Neuronal stem cell (in vitro differentiated cells): ENCODE data around the gene EIF4G3.

ENCODE experiments used
- DNase-seq: peaks from one replicate; pipeline ENCODE4 v3.0.0-alpha.2; 2013; ENCODE audit warnings: low spot score
- H2AFZ ChIP-seq: one replicate; pipeline ENCODE4 v1.6.1; 2013; ENCODE audit warnings: mild to moderate bottlenecking, low read length, inconsistent platforms
- H2AK5ac ChIP-seq: 2 replicates; pipeline ENCODE4 v1.6.1; 2013; ENCODE audit warnings: low read depth, mild to moderate bottlenecking, inconsistent platforms, low read length, moderate library complexity, mixed read lengths
- H2BK120ac ChIP-seq: 2 replicates; pipeline ENCODE4 v1.6.1; 2013; ENCODE audit warnings: low read depth, mild to moderate bottlenecking, inconsistent platforms, low read length, moderate library complexity, mixed read lengths
- H2BK12ac ChIP-seq: one replicate; pipeline ENCODE4 v1.6.1; 2013; ENCODE audit warnings: low read length, inconsistent platforms
- H2BK15ac ChIP-seq: 2 replicates; pipeline ENCODE4 v1.6.1; 2013; ENCODE audit warnings: mild to moderate bottlenecking, low read length, inconsistent platforms, mixed read lengths
- H2BK5ac ChIP-seq: one replicate; pipeline ENCODE4 v1.6.1; 2013; ENCODE audit warnings: inconsistent platforms, mild to moderate bottlenecking, low read length, moderate library complexity
- H3K14ac ChIP-seq: one replicate; pipeline ENCODE4 v1.6.1; 2013; ENCODE audit warnings: low read length, inconsistent platforms
- H3K18ac ChIP-seq: 2 replicates; pipeline ENCODE4 v1.6.1; 2013; ENCODE audit warnings: low read length, inconsistent platforms
- H3K23ac ChIP-seq: 2 replicates; pipeline ENCODE4 v1.6.1; 2013; ENCODE audit warnings: low read depth, mild to moderate bottlenecking, mixed read lengths, low read length, inconsistent platforms; ENCODE audit not compliant: poor library complexity
- H3K27ac ChIP-seq: replicated peaks from 3 replicates; pipeline ENCODE4 v1.5.1; 2013; ENCODE audit warnings: low read length, inconsistent platforms
- H3K27me3 ChIP-seq, 3 experiments: 2 replicates each; pipeline ENCODE4 v1.6.1; 2013; ENCODE audit warnings: low read length in 3 of 3, mild to moderate bottlenecking in 2 of 3, inconsistent platforms in 1 of 3, low read depth in 1 of 3, mixed read lengths in 1 of 3, moderate library complexity in 1 of 3; ENCODE audit not compliant: control insufficient read depth in 3 of 3, insufficient read depth in 3 of 3
- H3K36me3 ChIP-seq, 2 donors: replicated peaks in 1 of 2; 2 replicates each; pipeline ENCODE4 v1.6.1; 2013; ENCODE audit warnings: low read length in 2 of 2; ENCODE audit not compliant: control insufficient read depth in 2 of 2, insufficient read depth in 2 of 2
- H3K4ac ChIP-seq: 2 replicates; pipeline ENCODE4 v1.6.1; 2013; ENCODE audit warnings: inconsistent platforms, mild to moderate bottlenecking, low read length, moderate library complexity
- H3K4me1 ChIP-seq, 2 donors: 1 replicate in 1 of 2; 2 replicates in 1 of 2; pipeline ENCODE4 v1.6.1; 2013; ENCODE audit warnings: low read length in 2 of 2, low read depth in 1 of 2; ENCODE audit not compliant: control insufficient read depth in 2 of 2, insufficient read depth in 1 of 2
- H3K4me2 ChIP-seq: one replicate; pipeline ENCODE4 v1.6.1; 2013; ENCODE audit warnings: mild to moderate bottlenecking, low read length, inconsistent platforms; ENCODE audit not compliant: insufficient read depth, poor library complexity, severe bottlenecking
- H3K4me3 ChIP-seq, 2 donors: 2 replicates each; pipeline ENCODE4 v1.5.1; 2013; ENCODE audit warnings: low read length in 2 of 2, mild to moderate bottlenecking in 2 of 2, inconsistent platforms in 1 of 2, moderate library complexity in 1 of 2
- H3K79me1 ChIP-seq: one replicate; pipeline ENCODE4 v1.6.1; 2013; ENCODE audit warnings: low read depth, mild to moderate bottlenecking, inconsistent platforms, low read length, moderate library complexity
- H3K9ac ChIP-seq: one replicate; pipeline ENCODE4 v1.6.1; 2013; ENCODE audit warnings: mild to moderate bottlenecking, low read depth, low read length, inconsistent platforms; ENCODE audit not compliant: poor library complexity
- H3K9me3 ChIP-seq, 2 donors: replicated peaks in 1 of 2; 2 replicates each; pipeline versions ENCODE3 to v1.6.1; 2013; ENCODE audit warnings: low read length in 2 of 2, mild to moderate bottlenecking in 2 of 2, inconsistent platforms in 1 of 2, low read depth in 1 of 2, mixed read lengths in 1 of 2, moderate library complexity in 1 of 2; ENCODE audit not compliant: control insufficient read depth in 2 of 2, insufficient read depth in 1 of 2
- H4K8ac ChIP-seq: one replicate; pipeline ENCODE4 v1.6.1; 2013; ENCODE audit warnings: low read depth, mild to moderate bottlenecking, inconsistent platforms, low read length, moderate library complexity
- H4K91ac ChIP-seq: one replicate; pipeline ENCODE4 v1.6.1; 2013; ENCODE audit warnings: low read length, low read depth, mild to moderate bottlenecking, inconsistent platforms; ENCODE audit not compliant: poor library complexity
- WGBS, 2 donors: extraction: QIAGEN DNeasy Blood & Tissue Kit; methylation state at CpG; one replicate each; pipeline ENCODE4 v1.1.7; 2013; ENCODE audit warnings: missing lambda C conversion rate in 2 of 2, mixed read lengths in 1 of 2; ENCODE audit not compliant: insufficient read length in 2 of 2, insufficient replicate concordance in 1 of 2; ENCODE audit errors: extremely low coverage in 2 of 2; 5-methylcytosine and 5-hydroxymethylcytosine counted together

The EIF4G3 gene

GRCh38 chr1:20981915-20982314 lies 194.8 kb downstream of the EIF4G3 start:
- no peak overlapping the region for H3K18ac ChIP-seq
- no peak overlapping the region for H3K4ac ChIP-seq
- H4K8ac ChIP-seq = no peak overlapping the region
- H3K9me3 ChIP-seq = no peaks in the 10 kb centered on the region
- no peak overlapping the region for H2BK15ac ChIP-seq
- H2AK5ac ChIP-seq = no peak overlapping the region
- H3K9ac ChIP-seq = no peak overlapping the region
- no peak overlapping the region for H4K91ac ChIP-seq
- no peak overlapping the region for H3K14ac ChIP-seq
- no peaks in the 10 kb centered on the region for H3K4me1 ChIP-seq
- no peak overlapping the region for H2BK120ac ChIP-seq
- no peaks in the 10 kb centered on the region for H3K79me1 ChIP-seq
- H3K36me3 ChIP-seq = peaks cover 3 to 29% of the 10 kb centered on the region in 2 donors
- no peak overlapping the region for H2AFZ ChIP-seq
- no peak overlapping the region for H2BK12ac ChIP-seq
- no peaks in the 10 kb centered on the region for H3K27me3 ChIP-seq
- no peak for DNase-seq
- no peak overlapping the region for H3K27ac ChIP-seq
- H2BK5ac ChIP-seq = no peak overlapping the region
- H3K4me3 ChIP-seq = no peak overlapping the region
- H3K4me2 ChIP-seq = no peak overlapping the region
- no peak overlapping the region for H3K23ac ChIP-seq

- H2BK15ac ChIP-seq = no peak overlapping the region
- H3K9ac ChIP-seq = no peak overlapping the region
- H4K91ac ChIP-seq = no peak overlapping the region
- H3K18ac ChIP-seq = no peak overlapping the region
- no CpG with 5 or more reads among the region's 2 CpGs for WGBS, 2 donors
- no peak overlapping the region for H3K14ac ChIP-seq
- H3K9me3 ChIP-seq = no peaks in the 10 kb centered on the region
- H2BK12ac ChIP-seq = no peak overlapping the region
- no peak overlapping the region for H2BK120ac ChIP-seq
- H3K27ac ChIP-seq = no peak overlapping the region
- no peak overlapping the region for H3K4me2 ChIP-seq
- H3K23ac ChIP-seq = no peak overlapping the region
- no peak overlapping the region for H2BK5ac ChIP-seq
- no peak overlapping the region for H2AK5ac ChIP-seq
- no peak overlapping the region for H4K8ac ChIP-seq
- H3K36me3 ChIP-seq = peaks cover 3 to 29% of the 10 kb centered on the region in 2 donors
- H3K4me1 ChIP-seq = no peaks in the 10 kb centered on the region
- no peaks in the 10 kb centered on the region for H3K79me1 ChIP-seq
- no peak overlapping the region for H2AFZ ChIP-seq
- no peak for DNase-seq
- no peaks in the 10 kb centered on the region for H3K27me3 ChIP-seq
- no peak overlapping the region for H3K4ac ChIP-seq
- no peak overlapping the region for H3K4me3 ChIP-seq
Measured at GRCh38 chr1:20980051-20980450, 196.6 kb downstream of the EIF4G3 start.

- no peak overlapping the region for H2BK5ac ChIP-seq
- H3K4me3 ChIP-seq = no peak overlapping the region
- H3K9me3 ChIP-seq = no peaks in the 10 kb centered on the region
- no peak overlapping the region for H4K8ac ChIP-seq
- no peaks in the 10 kb centered on the region for H3K4me1 ChIP-seq
- no peak overlapping the region for H2AK5ac ChIP-seq
- peaks cover 3 to 40% of the 10 kb centered on the region in 2 donors for H3K36me3 ChIP-seq
- no peak overlapping the region for H3K23ac ChIP-seq
- H3K27ac ChIP-seq = no peak overlapping the region
- H3K4me2 ChIP-seq = no peak overlapping the region
- no peak overlapping the region for H2AFZ ChIP-seq
- WGBS, 2 donors = no CpG with 5 or more reads among the region's 2 CpGs
- H2BK120ac ChIP-seq = no peak overlapping the region
- DNase-seq = no peak
- no peak overlapping the region for H4K91ac ChIP-seq
- no peak overlapping the region for H2BK15ac ChIP-seq
- no peak overlapping the region for H3K4ac ChIP-seq
- H3K79me1 ChIP-seq = no peaks in the 10 kb centered on the region
- no peak overlapping the region for H2BK12ac ChIP-seq
- H3K18ac ChIP-seq = no peak overlapping the region
- no peak overlapping the region for H3K9ac ChIP-seq
- H3K14ac ChIP-seq = no peak overlapping the region
- H3K27me3 ChIP-seq = no peaks in the 10 kb centered on the region
Measured at GRCh38 chr1:20978413-20978812, 198.3 kb downstream of the EIF4G3 start.

- no peak overlapping the region for H3K4ac ChIP-seq
Measured at GRCh38 chr1:20975668-20976067, 201.0 kb downstream of the EIF4G3 start.

More at GRCh38 chr1:20975668-20976067, 201.0 kb downstream of the EIF4G3 start:
- H4K91ac ChIP-seq = no peak overlapping the region
- H2BK15ac ChIP-seq = no peak overlapping the region
- H2AK5ac ChIP-seq = no peak overlapping the region
- no peak overlapping the region for H2AFZ ChIP-seq
- peaks cover 7 to 61% of the 10 kb centered on the region in 2 donors for H3K36me3 ChIP-seq
- no peak overlapping the region for H2BK120ac ChIP-seq
- H2BK5ac ChIP-seq = no peak overlapping the region
- no peak overlapping the region for H4K8ac ChIP-seq
- H3K27ac ChIP-seq = no peak overlapping the region
- no peak overlapping the region for H3K4me3 ChIP-seq
- no peak for DNase-seq
- H3K23ac ChIP-seq = no peak overlapping the region
- H3K14ac ChIP-seq = no peak overlapping the region
- WGBS, 2 donors = no CpG with 5 or more reads among the region's 1 CpG
- no peaks in the 10 kb centered on the region for H3K79me1 ChIP-seq
- no peaks in the 10 kb centered on the region for H3K27me3 ChIP-seq
- no peak overlapping the region for H3K18ac ChIP-seq
- no peak overlapping the region for H2BK12ac ChIP-seq
- H3K9me3 ChIP-seq = no peaks in the 10 kb centered on the region
- H3K4me2 ChIP-seq = no peak overlapping the region
- no peaks in the 10 kb centered on the region for H3K4me1 ChIP-seq
- H3K9ac ChIP-seq = no peak overlapping the region
